KMS-11 (cell line): ENCODE measurements around the gene DTYMK.

ENCODE experiments used
- H2AFZ ChIP-seq: fragments of 200-600 bp; sonication (generic); 2 replicates; pipeline ENCODE4 v1.6.1; 2016; ENCODE audit warnings: antibody characterized with exemption, mixed run types, low read depth
- H3K27ac ChIP-seq: fragments of 200-600 bp; sonication (generic); 2 replicates; pipeline ENCODE4 v1.6.1; 2016; ENCODE audit warnings: mild to moderate bottlenecking, mixed run types
- H3K27me3 ChIP-seq: fragments of 200-600 bp; sonication (generic); 2 replicates; pipeline ENCODE4 v1.6.1; 2017; ENCODE audit warnings: mild to moderate bottlenecking, low read depth, mixed run types, moderate library complexity; ENCODE audit not compliant: insufficient read depth
- H3K36me3 ChIP-seq: fragments of 200-600 bp; sonication (generic); 2 replicates; pipeline ENCODE4 v1.6.1; 2017; ENCODE audit warnings: mild to moderate bottlenecking, mixed run types; ENCODE audit not compliant: insufficient read depth
- H3K4me1 ChIP-seq: fragments of 200-600 bp; sonication (generic); 2 replicates; pipeline ENCODE4 v1.6.1; 2016; ENCODE audit warnings: mild to moderate bottlenecking, low read depth, mixed run types; ENCODE audit not compliant: poor library complexity, severe bottlenecking
- H3K4me2 ChIP-seq: fragments of 200-600 bp; sonication (generic); 2 replicates; pipeline ENCODE4 v1.7.0; 2016; ENCODE audit warnings: mild to moderate bottlenecking, mixed run types
- H3K4me3 ChIP-seq: fragments of 200-600 bp; sonication (generic); IDR thresholded peaks from 2 replicates; pipeline ENCODE4 v1.6.1; 2017; ENCODE audit warnings: low read depth, low read length, mixed read lengths; ENCODE audit not compliant: insufficient read depth
- H3K79me2 ChIP-seq: fragments of 200-600 bp; sonication (generic); 2 replicates; pipeline ENCODE4 v1.6.1; 2016; ENCODE audit warnings: low read depth, mixed run types; ENCODE audit not compliant: insufficient read depth
- H3K9ac ChIP-seq: fragments of 200-600 bp; sonication (generic); 2 replicates; pipeline ENCODE4 v1.6.1; 2016; ENCODE audit warnings: mild to moderate bottlenecking, mixed run types
- H4K20me1 ChIP-seq: fragments of 200-600 bp; sonication (generic); 2 replicates; pipeline ENCODE4 v1.6.1; 2016; ENCODE audit warnings: mild to moderate bottlenecking, mixed run types; ENCODE audit not compliant: insufficient read depth
- CTCF ChIP-seq: fragments of 200-600 bp; sonication (generic); conservative IDR thresholded peaks from 2 replicates; pipeline ENCODE4 v1.6.1; 2017; ENCODE audit warnings: low read depth, mild to moderate bottlenecking, antibody characterized with exemption, low read length, moderate library complexity, mixed read lengths

The DTYMK gene

GRCh38 chr2:241678307-241678706 is 8.3 kb downstream of the DTYMK start:
- Histone ChIP-seq H3K4me2 (no peak overlapping the region), H3K9ac (no peak overlapping the region), H3K79me2 (peaks cover under 1% of the 10 kb centered on the region), H4K20me1 (no peaks in the 10 kb centered on the region), H3K27me3 (no peaks in the 10 kb centered on the region), H3K4me1 (peaks cover under 1% of the 10 kb centered on the region), H3K27ac (no peak overlapping the region), H2AFZ (no peak overlapping the region), H3K4me3 (no peak overlapping the region), H3K36me3 (no peaks in the 10 kb centered on the region)
- no peak for TF ChIP-seq CTCF

GRCh38 chr2:241677392-241677791 is 9.2 kb downstream of the DTYMK start:
- Histone ChIP-seq H3K36me3 (no peaks in the 10 kb centered on the region), H3K4me3 (no peak overlapping the region), H3K9ac (no peak overlapping the region), H4K20me1 (no peaks in the 10 kb centered on the region), H3K79me2 (no peaks in the 10 kb centered on the region; the same call in 1 of the 2 replicates), H3K27me3 (no peaks in the 10 kb centered on the region), H3K4me1 (peaks cover 8% of the 10 kb centered on the region), H2AFZ (no peak overlapping the region), H3K4me2 (no peak overlapping the region), H3K27ac (no peak overlapping the region)
- TF ChIP-seq CTCF = no peak

GRCh38 chr2:241676665-241677064 is 9.9 kb downstream of the DTYMK start:
- H3K4me1 ChIP-seq = peaks cover 13% of the 10 kb centered on the region
- no peaks in the 10 kb centered on the region for H3K36me3 ChIP-seq
- no peak overlapping the region for H2AFZ ChIP-seq
- no peak overlapping the region for H3K4me2 ChIP-seq
- H3K27me3 ChIP-seq = no peaks in the 10 kb centered on the region
- no peak for TF ChIP-seq CTCF
- no peak overlapping the region for H3K4me3 ChIP-seq
- no peak overlapping the region for H3K9ac ChIP-seq
- H3K27ac ChIP-seq = no peak overlapping the region
- H4K20me1 ChIP-seq = no peaks in the 10 kb centered on the region
- H3K79me2 ChIP-seq = no peaks in the 10 kb centered on the region

GRCh38 chr2:241675885-241676284 is 10.7 kb downstream of the DTYMK start:
- peaks cover 13% of the 10 kb centered on the region for H3K4me1 ChIP-seq
- no peaks in the 10 kb centered on the region for H3K27me3 ChIP-seq
- H3K9ac ChIP-seq = no peak overlapping the region
- no peak for TF ChIP-seq CTCF
- no peaks in the 10 kb centered on the region for H4K20me1 ChIP-seq
- no peaks in the 10 kb centered on the region for H3K79me2 ChIP-seq
- H3K27ac ChIP-seq = no peak overlapping the region
- no peaks in the 10 kb centered on the region for H3K36me3 ChIP-seq
- H3K4me3 ChIP-seq = no peak overlapping the region
- H2AFZ ChIP-seq = no peak overlapping the region
- H3K4me2 ChIP-seq = no peak overlapping the region
